ENCODE results near the gene ENTPD8. TPM values are rescaled to one million over a fixed set of nuclear protein-coding genes. Genes with fewer than 3 reads are reported as not detected.
A peak's percentile ranks its signal among the peaks of the same experiment; 100 is the strongest.

Gene ENTPD8
- total RNA-seq, 1 experiment from 2014 or later, result 0.97 TPM

DNA sequence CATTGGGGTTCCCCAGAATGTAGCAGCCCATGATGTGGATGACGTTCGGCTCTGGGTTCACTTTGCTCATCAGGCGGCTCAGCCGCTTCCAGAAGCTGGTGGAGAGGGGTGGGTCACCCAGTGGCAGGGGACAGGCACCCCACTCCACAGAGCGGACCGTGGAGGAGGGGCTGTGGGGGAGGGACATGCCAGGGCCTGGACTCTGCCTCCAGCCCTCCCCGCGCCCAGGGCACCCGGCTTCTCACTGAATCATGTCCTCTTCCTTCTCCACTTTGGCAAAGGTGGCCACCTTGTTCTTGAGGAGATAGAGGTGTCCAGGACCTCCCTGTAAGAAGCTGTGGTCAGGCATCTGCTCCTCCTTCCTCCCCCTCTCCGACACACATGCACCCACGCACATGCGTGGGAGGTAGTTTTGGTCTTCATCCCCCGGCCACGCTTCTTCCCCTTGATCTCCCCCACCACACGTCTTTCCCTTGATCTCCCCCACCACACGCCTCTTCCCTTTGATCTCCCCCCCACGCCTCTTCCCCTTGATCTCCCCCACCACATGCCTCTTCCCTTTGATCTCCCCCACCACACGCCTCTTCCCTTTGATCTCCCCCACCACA, 8.9 kb upstream of the ENTPD8 start:
- Mint-ChIP-seq H3K36me3 (ENCODE audit: insufficient read depth, unreplicated experiment) (peaks cover 22% of the 10 kb centered on the region), H3K9me3 (ENCODE audit: low read depth, unreplicated experiment) (no peaks in the 10 kb centered on the region), H3K4me1 (ENCODE audit: low read depth, unreplicated experiment) (no peaks in the 10 kb centered on the region), H3K27me3 (ENCODE audit: unreplicated experiment) (no peaks in the 10 kb centered on the region), H3K27ac (ENCODE audit: unreplicated experiment) (no peak overlapping the region), H3K4me3 (ENCODE audit: low read depth, unreplicated experiment) (no peak overlapping the region)
- TF ChIP-seq, protein P1, sequence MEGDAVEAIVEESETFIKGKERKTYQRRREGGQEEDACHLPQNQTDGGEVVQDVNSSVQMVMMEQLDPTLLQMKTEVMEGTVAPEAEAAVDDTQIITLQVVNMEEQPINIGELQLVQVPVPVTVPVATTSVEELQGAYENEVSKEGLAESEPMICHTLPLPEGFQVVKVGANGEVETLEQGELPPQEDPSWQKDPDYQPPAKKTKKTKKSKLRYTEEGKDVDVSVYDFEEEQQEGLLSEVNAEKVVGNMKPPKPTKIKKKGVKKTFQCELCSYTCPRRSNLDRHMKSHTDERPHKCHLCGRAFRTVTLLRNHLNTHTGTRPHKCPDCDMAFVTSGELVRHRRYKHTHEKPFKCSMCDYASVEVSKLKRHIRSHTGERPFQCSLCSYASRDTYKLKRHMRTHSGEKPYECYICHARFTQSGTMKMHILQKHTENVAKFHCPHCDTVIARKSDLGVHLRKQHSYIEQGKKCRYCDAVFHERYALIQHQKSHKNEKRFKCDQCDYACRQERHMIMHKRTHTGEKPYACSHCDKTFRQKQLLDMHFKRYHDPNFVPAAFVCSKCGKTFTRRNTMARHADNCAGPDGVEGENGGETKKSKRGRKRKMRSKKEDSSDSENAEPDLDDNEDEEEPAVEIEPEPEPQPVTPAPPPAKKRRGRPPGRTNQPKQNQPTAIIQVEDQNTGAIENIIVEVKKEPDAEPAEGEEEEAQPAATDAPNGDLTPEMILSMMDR (IDR thresholded peaks at IDR 0.05; ENCODE audit: unreplicated experiment), result no peak
- intact Hi-C loops (cut with micrococcal nuclease; ENCODE audit: unreplicated experiment), result no loop called here
- CTCF ChIA-PET, result no interaction called here
- no TSS peak for BruUV-seq (replicated peaks)
- no peak for DNase-seq

DNA sequence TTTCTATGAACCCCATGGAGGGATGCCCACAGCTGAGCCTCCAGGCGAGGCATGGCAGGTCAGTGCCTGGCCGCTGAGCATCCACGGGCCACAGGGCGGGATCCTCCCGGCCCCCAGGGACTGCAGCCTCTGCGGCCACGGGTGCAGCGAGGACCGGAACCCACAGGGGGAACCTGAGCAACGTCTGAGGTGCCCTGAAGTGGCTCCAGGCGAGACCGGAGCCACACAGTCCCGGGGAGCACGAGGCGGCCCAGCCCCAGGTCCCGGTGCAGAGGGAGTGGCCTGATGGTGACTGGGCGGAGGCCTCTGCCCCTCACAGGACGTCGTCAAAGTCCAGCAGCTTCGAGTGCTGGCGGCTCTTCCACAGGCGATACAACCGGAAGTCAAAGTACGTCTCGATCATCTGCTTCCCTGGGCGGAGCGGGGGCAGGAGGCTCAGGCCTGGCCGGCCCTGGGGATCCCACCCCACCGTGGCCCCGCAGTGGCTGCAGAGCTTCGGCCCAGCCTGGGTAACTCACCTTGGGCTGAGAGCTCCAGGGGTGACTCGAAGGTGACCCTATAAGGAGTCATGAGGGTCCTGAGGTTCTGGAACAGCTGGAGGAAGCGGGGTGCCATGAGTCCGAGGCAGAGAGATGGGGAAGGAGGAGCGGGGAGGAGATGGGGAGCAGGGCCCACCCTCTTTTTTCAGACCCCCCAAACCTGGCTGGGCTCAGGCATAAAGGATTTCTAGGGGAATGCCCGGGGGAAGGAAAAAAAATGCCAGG, 8.1 kb upstream of the ENTPD8 start:
- Mint-ChIP-seq H3K4me3 (ENCODE audit: low read depth, unreplicated experiment) (no peak overlapping the region), H3K36me3 (ENCODE audit: insufficient read depth, unreplicated experiment) (peaks cover 22% of the 10 kb centered on the region), H3K27ac (ENCODE audit: unreplicated experiment) (no peak overlapping the region), H3K4me1 (ENCODE audit: low read depth, unreplicated experiment) (no peaks in the 10 kb centered on the region), H3K27me3 (ENCODE audit: unreplicated experiment) (no peaks in the 10 kb centered on the region), H3K9me3 (ENCODE audit: low read depth, unreplicated experiment) (no peaks in the 10 kb centered on the region)
- TF ChIP-seq, protein P1 (IDR thresholded peaks at IDR 0.05; ENCODE audit: unreplicated experiment), result no peak
- no peak for DNase-seq
- intact Hi-C loops (cut with micrococcal nuclease; ENCODE audit: unreplicated experiment), result no loop called here
- TSS peak; percentile 50 for BruUV-seq (replicated peaks)
- CTCF ChIA-PET, result no interaction called here

GRCh38 chr9:137448602-137448962, 7.4 kb upstream of the ENTPD8 start:
- BruUV-seq (replicated peaks), result no TSS peak
- H3K36me3 Mint-ChIP-seq (ENCODE audit: insufficient read depth, unreplicated experiment), result peaks cover 22% of the 10 kb centered on the region
- DNase-seq, result no peak
- no peak overlapping the region for H3K27ac Mint-ChIP-seq (ENCODE audit: unreplicated experiment)
- TF ChIP-seq, protein P1 (IDR thresholded peaks at IDR 0.05; ENCODE audit: unreplicated experiment), result no peak
- H3K4me3 Mint-ChIP-seq (ENCODE audit: low read depth, unreplicated experiment), result no peak overlapping the region
- no peaks in the 10 kb centered on the region for H3K27me3 Mint-ChIP-seq (ENCODE audit: unreplicated experiment)
- H3K9me3 Mint-ChIP-seq (ENCODE audit: low read depth, unreplicated experiment), result no peaks in the 10 kb centered on the region
- no peaks in the 10 kb centered on the region for H3K4me1 Mint-ChIP-seq (ENCODE audit: low read depth, unreplicated experiment)
- CTCF ChIA-PET, result no interaction called here
- intact Hi-C loops (cut with micrococcal nuclease; ENCODE audit: unreplicated experiment), result no loop called here

- H3K4me3 Mint-ChIP-seq (ENCODE audit: low read depth, unreplicated experiment), result no peak overlapping the region
- peaks cover 22% of the 10 kb centered on the region for H3K36me3 Mint-ChIP-seq (ENCODE audit: insufficient read depth, unreplicated experiment)
- DNase-seq, result no peak
- H3K9me3 Mint-ChIP-seq (ENCODE audit: low read depth, unreplicated experiment), result no peaks in the 10 kb centered on the region
- intact Hi-C loops (cut with micrococcal nuclease; ENCODE audit: unreplicated experiment), result no loop called here
- TF ChIP-seq, protein P1 (IDR thresholded peaks at IDR 0.05; ENCODE audit: unreplicated experiment), result no peak
- no TSS peak for BruUV-seq (replicated peaks)
- H3K27ac Mint-ChIP-seq (ENCODE audit: unreplicated experiment), result no peak overlapping the region
- no peaks in the 10 kb centered on the region for H3K27me3 Mint-ChIP-seq (ENCODE audit: unreplicated experiment)
- no peaks in the 10 kb centered on the region for H3K4me1 Mint-ChIP-seq (ENCODE audit: low read depth, unreplicated experiment)
- CTCF ChIA-PET, result no interaction called here
Observed at GRCh38 chr9:137447722-137448601, 6.8 kb upstream of the ENTPD8 start.
